Cortex of kidney (tissue), 1 donor: ENCODE results near the gene NPBWR2.
"Not testable (repeated sequence)": the region's sequence is repeated elsewhere in the genome, so short reads cannot be mapped to it uniquely, and the experiment has no call there.

Source experiments
- DNase-seq: peaks from one replicate; lab custom pipeline; 2025; lab: John Stamatoyannopoulos, UW

Gene NPBWR2

GRCh38 chr20:64102647-64103354 is 4.6 kb downstream of the NPBWR2 start:
- no peak for DNase-seq

GRCh38 chr20:64101731-64102621 is 5.4 kb downstream of the NPBWR2 start:
- DNase-seq, result no peak

- no peak for DNase-seq
These were observed 6.2 kb downstream of the NPBWR2 start for GRCh38 chr20:64100946-64101688.

GRCh38 chr20:64100566-64100888 is 6.8 kb downstream of the NPBWR2 start:
- DNase-seq, result no peak

GRCh38 chr20:64099880-64100565 is 7.3 kb downstream of the NPBWR2 start:
- DNase-seq, result no peak

- DNase-seq, result no peak
These were observed 8.1 kb downstream of the NPBWR2 start for GRCh38 chr20:64099086-64099786.

- DNase-seq, result no peak
These were observed 8.8 kb downstream of the NPBWR2 start for GRCh38 chr20:64098471-64099013.

GRCh38 chr20:64096535-64096934 is 10.8 kb downstream of the NPBWR2 start:
- DNase-seq, result no peak

GRCh38 chr20:64095927-64096326 is 11.4 kb downstream of the NPBWR2 start:
- no peak for DNase-seq

GRCh38 chr20:64095455-64095854 is 11.9 kb downstream of the NPBWR2 start:
- DNase-seq, result no peak

GRCh38 chr20:64093013-64093503 is 14.3 kb downstream of the NPBWR2 start:
- DNase-seq, result no peak

GRCh38 chr20:64092258-64093012 is 14.9 kb downstream of the NPBWR2 start:
- no peak for DNase-seq

- no peak for DNase-seq
These were observed 15.6 kb downstream of the NPBWR2 start for GRCh38 chr20:64091770-64092169.

- no peak for DNase-seq
These were observed 16.0 kb downstream of the NPBWR2 start for GRCh38 chr20:64091340-64091739.

GRCh38 chr20:64090165-64090564 is 17.2 kb downstream of the NPBWR2 start:
- DNase-seq, result no peak

GRCh38 chr20:64088586-64088985 is 18.8 kb downstream of the NPBWR2 start:
- DNase-seq, result not testable (repeated sequence)

GRCh38 chr20:64087226-64087825 is 20.0 kb downstream of the NPBWR2 start:
- DNase-seq, result not testable (repeated sequence)

GRCh38 chr20:64086801-64087200 is 20.6 kb downstream of the NPBWR2 start:
- DNase-seq, result no peak

GRCh38 chr20:64084685-64085152 is 22.6 kb downstream of the NPBWR2 start:
- DNase-seq, result no peak
